B cell (primary cell): Measurements from ENCODE around the gene ABCD1. TPM values are rescaled to one million over a fixed set of nuclear protein-coding genes. Genes with fewer than 3 reads are reported as not detected.
"Not testable (repeated sequence)": the region's sequence is repeated elsewhere in the genome, so short reads cannot be mapped to it uniquely, and the experiment has no call there.

Experiments used
- ATAC-seq: fragments of 200-7000 bp; cut with Tn5 transposase; one replicate; pipeline ENCODE4 v1.10.0; 2021; ENCODE audit warnings: low read depth, mild to moderate bottlenecking, moderate number of reproducible peaks, moderate library complexity
- CTCF ChIA-PET: fragments of 350-600 bp; sonication (Branson Sonifier 250); formaldehyde crosslinking; loops from one replicate; lab custom pipeline; 2021; ENCODE audit warnings: antibody characterized with exemption, inconsistent platforms; lab: Charles Lee
- POLR2A ChIA-PET: fragments of 350-600 bp; sonication (Branson Sonifier 250); formaldehyde crosslinking; loops from one replicate; lab custom pipeline; 2021; ENCODE audit warnings: antibody characterized with exemption; lab: Charles Lee
- DNase-seq: peaks from one replicate; pipeline ENCODE4 v3.0.0; 2013
- H2AFZ ChIP-seq: 2 replicates; pipeline ENCODE4 v1.6.1; 2012; ENCODE audit warnings: mild to moderate bottlenecking, low read depth, low read length; ENCODE audit not compliant: insufficient read depth, poor library complexity, severe bottlenecking
- H3K27ac ChIP-seq, 2 donors: 1 replicate in 1 of 2; 2 replicates in 1 of 2; pipeline ENCODE4 v1.5.1; 2012 to 2013; ENCODE audit warnings: low read length in 2 of 2, mild to moderate bottlenecking in 2 of 2, moderate library complexity in 1 of 2
- H3K27me3 ChIP-seq, 4 experiments: fragments of 200-600 bp in 1 of 4; sonication (generic) in 1 of 4; replicated peaks in 1 of 4; 1 replicate in 2 of 4; 2 replicates in 2 of 4; pipeline versions ENCODE4 v1.6.1 to v1.7.0; 2013 to 2016; ENCODE audit warnings: low read length in 3 of 4, mild to moderate bottlenecking in 2 of 4, mixed read lengths in 1 of 4, moderate library complexity in 1 of 4; ENCODE audit not compliant: insufficient read depth in 4 of 4, control insufficient read depth in 3 of 4; ENCODE audit errors: control extremely low read depth in 1 of 4
- H3K36me3 ChIP-seq, 2 experiments: replicated peaks in 1 of 2; 1 replicate in 1 of 2; 2 replicates in 1 of 2; pipeline versions ENCODE4 v1.6.1 to v1.7.1; 2013; ENCODE audit warnings: low read length in 1 of 2; ENCODE audit not compliant: insufficient read depth in 2 of 2, control insufficient read depth in 1 of 2; ENCODE audit errors: control extremely low read depth in 1 of 2, extremely low read depth in 1 of 2
- H3K4me1 ChIP-seq, 2 donors: fragments of 200-600 bp in 1 of 2; sonication (generic) in 1 of 2; 1 replicate in 1 of 2; 2 replicates in 1 of 2; pipeline versions ENCODE4 v1.5.1 to v1.6.1; 2013 to 2017; ENCODE audit warnings: low read length in 2 of 2; ENCODE audit not compliant: control insufficient read depth in 2 of 2, insufficient read depth in 2 of 2
- H3K4me2 ChIP-seq: replicated peaks from 2 replicates; pipeline ENCODE3; 2012; ENCODE audit warnings: mild to moderate bottlenecking, low read depth, low read length; ENCODE audit not compliant: poor library complexity, severe bottlenecking
- H3K4me3 ChIP-seq, 5 experiments: fragments of 200-600 bp in 1 of 5; sonication (generic) in 1 of 5; 1 replicate in 3 of 5; 2 replicates in 2 of 5; pipeline versions ENCODE4 v1.5.1 to v1.7.0; 2011 to 2016; ENCODE audit warnings: low read length in 4 of 5, mild to moderate bottlenecking in 4 of 5, low read depth in 2 of 5, control low read depth in 1 of 5, moderate library complexity in 1 of 5; ENCODE audit not compliant: insufficient read depth in 1 of 5; ENCODE audit errors: control extremely low read depth in 1 of 5, extremely low read depth in 1 of 5
- H3K79me2 ChIP-seq: fragments of 200-600 bp; sonication (generic); one replicate; pipeline ENCODE4 v1.6.0; 2016; ENCODE audit warnings: low read length; ENCODE audit not compliant: control insufficient read depth, insufficient read depth
- H3K9ac ChIP-seq: fragments of 200-600 bp; sonication (generic); 2 replicates; pipeline ENCODE4 v1.6.1; 2017; ENCODE audit warnings: mild to moderate bottlenecking, low read length, moderate library complexity
- H3K9me3 ChIP-seq, 3 donors: one replicate each; pipeline versions ENCODE4 v1.6.1 to v1.7.1; 2013; ENCODE audit warnings: low read length in 2 of 3; ENCODE audit not compliant: control insufficient read depth in 2 of 3, insufficient read depth in 1 of 3; ENCODE audit errors: control extremely low read depth in 1 of 3
- H4K20me1 ChIP-seq: 2 replicates; pipeline ENCODE4 v1.6.0; 2012; ENCODE audit warnings: mild to moderate bottlenecking, low read length; ENCODE audit not compliant: insufficient read depth, control insufficient read depth, poor library complexity, severe bottlenecking
- H3K27ac Mint-ChIP-seq: one replicate; pipeline ENCODE4 v1.8.0; 2021; ENCODE audit warnings: mixed read lengths
- H3K27me3 Mint-ChIP-seq: one replicate; pipeline ENCODE4 v1.8.0; 2021; ENCODE audit warnings: mixed read lengths
- H3K4me1 Mint-ChIP-seq: one replicate; pipeline ENCODE4 v1.8.0; 2021; ENCODE audit warnings: mixed read lengths
- H3K4me3 Mint-ChIP-seq: one replicate; pipeline ENCODE4 v1.8.0; 2021; ENCODE audit warnings: mixed read lengths
- H3K9me3 Mint-ChIP-seq: one replicate; pipeline ENCODE4 v1.8.0; 2022; ENCODE audit warnings: mixed read lengths; ENCODE audit not compliant: insufficient read depth
- EZH2 ChIP-seq: IDR thresholded peaks from 2 replicates; pipeline ENCODE4 v1.6.1; 2012; ENCODE audit warnings: borderline replicate concordance, low read depth, mild to moderate bottlenecking, moderate library complexity, low read length; ENCODE audit not compliant: insufficient read depth, poor library complexity, severe bottlenecking
- WGBS: methylation state at CpG from one replicate; pipeline ENCODE4 v1.1.5; 2013; ENCODE audit warnings: missing lambda C conversion rate; ENCODE audit not compliant: insufficient coverage; 5-methylcytosine and 5-hydroxymethylcytosine counted together
- intact Hi-C: fragments of 100-400 bp; cut with micrococcal nuclease; formaldehyde crosslinking; loops from one replicate; pipeline ENCODE4 v1.10.0; 2022
- polyA plus RNA-seq: library from polyadenylated mRNA; depleted of rRNA; stranded (reverse); fragments of >200 nt; gene quantifications from 2 replicates; pipeline ENCODE4 v1.2.3, GENCODE V29; 2012
- total RNA-seq, 2 donors: library from RNA; stranded (reverse); fragments of 120-200 nt in 1 of 2; gene quantifications; 1 replicate in 1 of 2; 2 replicates in 1 of 2; pipeline versions ENCODE4 v1.2.3 to v1.2.4, GENCODE V29; 2013 to 2022
- TF ChIP-seq, protein P1 (sequence below): fragments of 200-600 bp; IDR thresholded peaks from one replicate; pipeline ENCODE4 v1.8.0; 2022; ENCODE audit warnings: antibody characterized with exemption, mild to moderate bottlenecking

The ABCD1 gene
- total and polyA plus RNA-seq, 2 donors (not counting 1 experiment from before 2014, with no cell fraction given): 9.7 to 12.2 TPM

GRCh38 chrX:153683486-153683885, 41.2 kb upstream of the ABCD1 start:
- POLR2A ChIA-PET, H3K9me3 ChIP-seq, DNase-seq, H3K27ac Mint-ChIP-seq, H3K27me3 Mint-ChIP-seq, H2AFZ ChIP-seq, H3K9me3 Mint-ChIP-seq, CTCF ChIA-PET, H3K4me2 ChIP-seq, H3K27me3 ChIP-seq, H3K27ac ChIP-seq, H3K4me1 ChIP-seq, H4K20me1 ChIP-seq, H3K4me1 Mint-ChIP-seq, intact Hi-C loops, H3K4me3 Mint-ChIP-seq, H3K79me2 ChIP-seq, ATAC-seq, H3K9ac ChIP-seq, H3K36me3 ChIP-seq, H3K4me3 ChIP-seq: not testable (repeated sequence)
- WGBS: 100% methylated on average over 1 of the region's 8 CpGs

DNA sequence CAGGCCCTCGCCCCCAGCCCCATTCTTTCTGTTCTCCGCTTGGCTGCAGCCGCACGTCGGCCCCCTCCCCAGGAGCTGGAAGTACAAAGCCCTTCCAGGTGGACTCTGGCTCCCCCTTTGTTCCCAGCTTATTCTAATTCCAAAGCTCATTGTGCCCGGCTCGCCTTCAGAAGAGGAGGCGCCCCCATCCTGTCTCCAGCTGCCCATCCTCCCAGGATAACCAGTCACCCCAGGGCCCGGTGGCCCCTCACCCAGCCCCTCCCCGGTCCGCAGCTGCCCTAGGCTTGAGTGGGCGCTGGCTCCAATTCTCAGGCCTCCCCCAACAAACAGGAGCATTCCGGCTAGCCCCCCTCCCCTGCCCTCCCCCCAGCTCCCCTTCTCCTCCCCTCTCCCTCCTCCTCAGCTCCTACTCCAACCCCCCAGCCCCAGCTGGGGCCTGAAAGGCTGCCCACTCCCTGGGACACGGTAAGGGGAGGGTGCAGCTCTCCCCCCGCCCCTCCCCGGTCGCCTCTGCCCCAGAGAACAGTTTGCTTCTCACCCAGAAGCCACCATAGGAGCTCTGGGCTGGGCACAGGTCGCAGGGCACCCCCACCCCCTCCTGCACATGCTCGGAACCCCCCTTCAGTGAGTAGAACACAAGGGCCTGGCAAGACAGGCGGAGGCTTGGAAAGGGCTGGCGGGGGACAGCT, 40.0 kb upstream of the ABCD1 start:
- Histone ChIP-seq H3K27ac (no peak overlapping the region), H4K20me1 (no peaks in the 10 kb centered on the region), H3K9me3 (no peaks in the 10 kb centered on the region), H3K9ac (no peak overlapping the region), H3K4me2 (no peak overlapping the region), H2AFZ (no peak overlapping the region), H3K79me2 (no peaks in the 10 kb centered on the region), H3K4me1 (peaks cover 0 to 4% of the 10 kb centered on the region in 2 donors), H3K4me3 (no peak overlapping the region), H3K36me3 (no peaks in the 10 kb centered on the region), H3K27me3 (peaks cover 0 to 5% (median 1%) of the 10 kb centered on the region in 4 experiments)
- no peak overlapping the region for H3K27ac Mint-ChIP-seq
- CTCF ChIA-PET: interaction anchor here (0.5 to 2.6 kb wide), 2 partner anchors 9 to 17 kb away, joined by 5 to 6 read pairs; no protein-coding TSS in a partner anchor
- intact Hi-C loops: no loop called here
- DNase-seq (no peak), ATAC-seq (no peak)
- no peaks in the 10 kb centered on the region for H3K4me1 Mint-ChIP-seq
- TF ChIP-seq, protein P1, sequence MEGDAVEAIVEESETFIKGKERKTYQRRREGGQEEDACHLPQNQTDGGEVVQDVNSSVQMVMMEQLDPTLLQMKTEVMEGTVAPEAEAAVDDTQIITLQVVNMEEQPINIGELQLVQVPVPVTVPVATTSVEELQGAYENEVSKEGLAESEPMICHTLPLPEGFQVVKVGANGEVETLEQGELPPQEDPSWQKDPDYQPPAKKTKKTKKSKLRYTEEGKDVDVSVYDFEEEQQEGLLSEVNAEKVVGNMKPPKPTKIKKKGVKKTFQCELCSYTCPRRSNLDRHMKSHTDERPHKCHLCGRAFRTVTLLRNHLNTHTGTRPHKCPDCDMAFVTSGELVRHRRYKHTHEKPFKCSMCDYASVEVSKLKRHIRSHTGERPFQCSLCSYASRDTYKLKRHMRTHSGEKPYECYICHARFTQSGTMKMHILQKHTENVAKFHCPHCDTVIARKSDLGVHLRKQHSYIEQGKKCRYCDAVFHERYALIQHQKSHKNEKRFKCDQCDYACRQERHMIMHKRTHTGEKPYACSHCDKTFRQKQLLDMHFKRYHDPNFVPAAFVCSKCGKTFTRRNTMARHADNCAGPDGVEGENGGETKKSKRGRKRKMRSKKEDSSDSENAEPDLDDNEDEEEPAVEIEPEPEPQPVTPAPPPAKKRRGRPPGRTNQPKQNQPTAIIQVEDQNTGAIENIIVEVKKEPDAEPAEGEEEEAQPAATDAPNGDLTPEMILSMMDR: no peak
- no peak for TF ChIP-seq EZH2
- H3K27me3 Mint-ChIP-seq: peaks cover 6% of the 10 kb centered on the region
- no peak overlapping the region for H3K4me3 Mint-ChIP-seq
- POLR2A ChIA-PET: interaction anchor here (0.5 to 0.6 kb wide), 2 partner anchors 216 to 613 kb away, joined by 3 to 4 read pairs; no protein-coding TSS in a partner anchor
- H3K9me3 Mint-ChIP-seq: no peaks in the 10 kb centered on the region
- WGBS: 100% methylated on average over 2 of the region's 21 CpGs
